ENCODE data around the gene DKK1.

- no peak for TF ChIP-seq POLR2A (IDR thresholded peaks at IDR 0.05)
- TF ChIP-seq CTCF (IDR thresholded peaks at IDR 0.05), result no peak
Observed at GRCh38 chr10:52314822-52315552, 906 bp downstream of the DKK1 start.

Data from breast epithelium (tissue), 3 donors.